HCT116 (cell line): ENCODE results near the gene CAMK2N1. TPM values are rescaled to one million over a fixed set of nuclear protein-coding genes. Genes with fewer than 3 reads are reported as not detected.

Experiments
- ATAC-seq: fragments of 200-7000 bp; cut with Tn5 transposase; 2 replicates; pipeline ENCODE4 v1.9.1; 2020; ENCODE audit warnings: mild to moderate bottlenecking, moderate library complexity
- BruUV-seq: library from RNA; stranded (reverse); fragments of 400-500 nt; replicated peaks from 2 replicates; lab custom pipeline; 2021; lab: Mats Ljungman, UMichigan
- CTCF ChIA-PET: fragments of 300-600 bp; sonication (Branson Sonifier 250); formaldehyde crosslinking; loops from one replicate; lab custom pipeline; 2021; ENCODE audit warnings: antibody characterized with exemption; lab: Charles Lee
- POLR2A ChIA-PET: fragments of 300-600, 350-600 bp; sonication (Branson Sonifier 250); formaldehyde crosslinking; loops from one replicate; lab custom pipeline; 2021; ENCODE audit warnings: antibody characterized with exemption; lab: Charles Lee
- RAD21 ChIA-PET, 2 experiments: fragments of 300-600 bp; sonication (Branson Sonifier 250); formaldehyde crosslinking; loops; one replicate each; lab custom pipeline; 2023; ENCODE audit warnings: low total read pairs in 2 of 2; ENCODE audit not compliant: uncharacterized antibody in 2 of 2, unreplicated experiment in 2 of 2, low non-redundant PET in 1 of 2; lab: Charles Lee
- DNase-seq: peaks from one replicate; pipeline ENCODE4 v3.0.0-alpha.2; 2010; ENCODE audit warnings: low read depth, low spot score
- H2AFZ ChIP-seq: fragments of 200-600 bp; shearing (Covaris generic), sonication (generic); 2 replicates; pipeline ENCODE4 v1.6.1; 2017; ENCODE audit warnings: low read depth, mixed run types, mixed read lengths, antibody characterized with exemption, low read length; ENCODE audit not compliant: poor library complexity, severe bottlenecking
- H3K27ac ChIP-seq: 2 replicates; pipeline ENCODE4 v1.5.1; 2012; ENCODE audit warnings: low read depth, low read length
- H3K27me3 ChIP-seq: fragments of 200-600 bp; sonication (generic); 2 replicates; pipeline ENCODE4 v1.6.1; 2016; ENCODE audit warnings: mixed run types, low read length, mixed read lengths; ENCODE audit not compliant: insufficient read depth
- H3K36me3 ChIP-seq, 2 experiments: fragments of 200-500 bp in 1 of 2; fragments of 200-600 bp in 1 of 2; sonication (Bioruptor generic) in 1 of 2; sonication (generic) in 1 of 2; 2 replicates each; pipeline versions ENCODE4 v1.5.1 to v1.6.1; 2014 to 2016; ENCODE audit warnings: low read length in 2 of 2, inconsistent platforms in 1 of 2, mixed read lengths in 1 of 2, mixed run types in 1 of 2; ENCODE audit not compliant: insufficient read depth in 2 of 2, control insufficient read depth in 1 of 2
- H3K4me1 ChIP-seq, 2 experiments: fragments of 200-600 bp in 1 of 2; sonication (generic) in 1 of 2; 2 replicates each; pipeline versions ENCODE4 v1.5.1 to v1.6.1; 2012 to 2017; ENCODE audit warnings: low read length in 2 of 2, inconsistent platforms in 1 of 2, mild to moderate bottlenecking in 1 of 2, mixed read lengths in 1 of 2, mixed run types in 1 of 2, moderate library complexity in 1 of 2; ENCODE audit not compliant: insufficient read depth in 2 of 2, control insufficient read depth in 1 of 2
- H3K4me2 ChIP-seq: fragments of 200-600 bp; sonication (generic); 2 replicates; pipeline ENCODE4 v1.6.1; 2017; ENCODE audit warnings: mixed run types, low read length, mixed read lengths
- H3K4me3 ChIP-seq, 2 experiments: fragments of 200-600 bp in 1 of 2; sonication (generic) in 1 of 2; replicated peaks in 1 of 2; 2 replicates each; pipeline ENCODE4 v1.5.1; 2011 to 2016; ENCODE audit warnings: low read length in 2 of 2, control low read depth in 1 of 2, low read depth in 1 of 2, mild to moderate bottlenecking in 1 of 2, mixed read lengths in 1 of 2, mixed run types in 1 of 2
- H3K79me2 ChIP-seq: fragments of 200-600 bp; sonication (generic); 2 replicates; pipeline ENCODE4 v1.6.1; 2017; ENCODE audit warnings: mild to moderate bottlenecking, mixed run types, low read length, moderate library complexity, mixed read lengths; ENCODE audit not compliant: insufficient read depth
- H3K9ac ChIP-seq: fragments of 200-600 bp; sonication (generic); 2 replicates; pipeline ENCODE4 v1.6.1; 2016; ENCODE audit warnings: low read length, mixed read lengths
- H3K9me2 ChIP-seq: fragments of 200-600 bp; sonication (generic), shearing (Covaris generic); 2 replicates; pipeline ENCODE4 v1.6.1; 2017; ENCODE audit warnings: mixed run types, mild to moderate bottlenecking, moderate library complexity; ENCODE audit not compliant: insufficient read depth
- H3K9me3 ChIP-seq, 2 experiments: fragments of 200-500 bp in 1 of 2; fragments of 200-600 bp in 1 of 2; sonication (Bioruptor generic) in 1 of 2; sonication (generic) in 1 of 2; 2 replicates each; pipeline ENCODE4 v1.6.1; 2014 to 2017; ENCODE audit warnings: low read length in 2 of 2, mixed read lengths in 2 of 2, inconsistent platforms in 1 of 2, low read depth in 1 of 2, mild to moderate bottlenecking in 1 of 2, mixed run types in 1 of 2, moderate library complexity in 1 of 2; ENCODE audit not compliant: control insufficient read depth in 1 of 2, insufficient read depth in 1 of 2
- H4K20me1 ChIP-seq: fragments of 200-600 bp; sonication (generic), shearing (Covaris generic); 2 replicates; pipeline ENCODE4 v1.6.1; 2017; ENCODE audit warnings: mixed run types, mild to moderate bottlenecking, moderate library complexity; ENCODE audit not compliant: insufficient read depth
- CBX3 ChIP-seq: IDR thresholded peaks from 2 replicates; pipeline ENCODE4 v1.6.1; 2012; ENCODE audit warnings: low read depth
- REST ChIP-seq: IDR thresholded peaks from 2 replicates; pipeline ENCODE4 v1.6.1; 2012; ENCODE audit warnings: low read depth
- SP1 ChIP-seq: IDR thresholded peaks from 2 replicates; pipeline ENCODE4 v1.6.1; 2012; ENCODE audit warnings: low read depth
- TCF7L2 ChIP-seq: IDR thresholded peaks from 2 replicates; pipeline ENCODE4 v1.7.0; 2011; ENCODE audit warnings: borderline replicate concordance, inconsistent platforms; ENCODE audit not compliant: insufficient read depth, insufficient read length; ENCODE audit errors: extremely low read depth
- YY1 ChIP-seq: IDR thresholded peaks from 2 replicates; pipeline ENCODE4 v1.6.1; 2011; ENCODE audit warnings: low read length, low read depth, moderate library complexity, mild to moderate bottlenecking; ENCODE audit not compliant: insufficient replicate concordance; ENCODE audit errors: extremely low read depth
- ZBTB33 ChIP-seq: IDR thresholded peaks from 2 replicates; pipeline ENCODE4 v1.6.1; 2011; ENCODE audit warnings: mild to moderate bottlenecking, low read length, moderate library complexity; ENCODE audit not compliant: insufficient replicate concordance; ENCODE audit errors: extremely low read depth
- intact Hi-C: fragments of 100-400 bp; cut with micrococcal nuclease; formaldehyde crosslinking; loops from 2 replicates; pipeline ENCODE4 v1.10.0; 2022
- total RNA-seq: library from RNA; stranded (reverse); gene quantifications from one replicate; pipeline ENCODE4 v1.2.1, GENCODE V29; 2021; ENCODE audit not compliant: unreplicated experiment

CAMK2N1 gene
- total RNA-seq, 1 experiment from 2014 or later, result 20.5 TPM

GRCh38 chr1:20440785-20441200, 45.2 kb downstream of the CAMK2N1 start:
- H3K27me3 ChIP-seq, result no peaks in the 10 kb centered on the region
- intact Hi-C loops, result no loop called here
- DNase-seq, result peak; percentile 77
- CTCF ChIA-PET, result interaction anchor here (0.8 to 1.0 kb wide), 2 partner anchors 9 to 10 kb away, joined by 3 read pairs; no protein-coding TSS in a partner anchor
- no peak overlapping the region for H3K9ac ChIP-seq
- no peaks in the 10 kb centered on the region for H3K9me2 ChIP-seq
- no peak overlapping the region for H3K27ac ChIP-seq
- no peaks in the 10 kb centered on the region for H3K79me2 ChIP-seq
- peak; percentile 99 for ATAC-seq
- H2AFZ ChIP-seq, result peak overlapping the region; percentile 86
- no peaks in the 10 kb centered on the region for H3K36me3 ChIP-seq
- no peak overlapping the region for H3K4me3 ChIP-seq
- POLR2A ChIA-PET, result no interaction called here
- RAD21 ChIA-PET, result no interaction called here
- H3K9me3 ChIP-seq, result no peaks in the 10 kb centered on the region
- H3K4me1 ChIP-seq, result peaks cover 3 to 7% of the 10 kb centered on the region in 2 experiments; a peak in 3 of 4 replicates
- no peaks in the 10 kb centered on the region for H4K20me1 ChIP-seq
- BruUV-seq, result no TSS peak
- peak overlapping the region; percentile 56 for H3K4me2 ChIP-seq
- TF ChIP-seq YY1, result peak; percentile 34
- TF ChIP-seq SP1, result peak; percentile 82
- no peak for TF ChIP-seq REST
- no peak for TF ChIP-seq CBX3

- Histone ChIP-seq H2AFZ (no peak overlapping the region), H3K79me2 (no peaks in the 10 kb centered on the region), H4K20me1 (no peaks in the 10 kb centered on the region), H3K4me3 (no peak overlapping the region), H3K27me3 (no peaks in the 10 kb centered on the region), H3K36me3 (no peaks in the 10 kb centered on the region), H3K9ac (no peak overlapping the region), H3K4me1 (peaks cover 3 to 10% of the 10 kb centered on the region in 2 experiments; a peak in 3 of 4 replicates), H3K27ac (no peak overlapping the region), H3K9me2 (no peaks in the 10 kb centered on the region), H3K9me3 (no peaks in the 10 kb centered on the region), H3K4me2 (no peak overlapping the region)
- BruUV-seq, result no TSS peak
- intact Hi-C loops, result no loop called here
- no peak for ATAC-seq
- ChIA-PET CTCF (no interaction called here), POLR2A (no interaction called here), RAD21 (no interaction called here)
- no peak for TF ChIP-seq ZBTB33
- peak; percentile 62 for TF ChIP-seq REST
- peak; percentile 57 for TF ChIP-seq TCF7L2
- no peak for DNase-seq
These were observed 46.7 kb downstream of the CAMK2N1 start for GRCh38 chr1:20439282-20439681.
